Measurements from ENCODE around the gene BLOC1S4. TPM values are rescaled to one million over a fixed set of nuclear protein-coding genes. Genes with fewer than 3 reads are reported as not detected.
A peak's percentile ranks its signal among the peaks of the same experiment; 100 is the strongest.
"Not testable (repeated sequence)": the region's sequence is repeated elsewhere in the genome, so short reads cannot be mapped to it uniquely, and the experiment has no call there.

The BLOC1S4 gene
- total RNA-seq, 1 donor from 2014 or later = 9.8 TPM

DNA sequence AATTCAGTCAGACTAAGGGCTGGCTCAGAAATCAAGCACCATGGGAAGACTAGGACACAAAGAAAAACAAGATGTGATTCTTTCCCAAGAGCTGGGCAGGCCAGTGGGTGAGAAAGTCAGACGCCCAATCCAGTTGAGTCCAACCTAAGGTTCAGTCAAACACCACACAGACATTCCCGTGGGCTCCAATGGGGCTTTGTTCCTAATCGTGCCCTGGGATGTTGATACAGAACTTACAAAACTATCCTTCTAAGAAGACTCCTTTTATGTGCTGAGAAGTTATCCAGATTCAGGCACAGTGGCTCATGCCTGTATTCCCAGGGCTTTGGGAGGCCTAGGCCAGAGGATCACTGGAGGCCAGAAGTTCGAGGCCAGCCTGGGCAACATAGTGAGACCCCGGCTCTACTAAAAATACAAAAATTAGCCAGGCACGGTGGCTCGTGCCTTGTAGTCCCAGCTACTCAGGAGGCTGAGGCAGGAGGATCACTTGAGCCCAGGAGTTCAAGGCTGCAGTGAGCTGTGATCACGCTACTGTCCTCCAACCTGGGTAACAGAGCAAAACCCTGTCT lies 3.7 kb downstream of the BLOC1S4 start:
- ATAC-seq = no peak

DNA sequence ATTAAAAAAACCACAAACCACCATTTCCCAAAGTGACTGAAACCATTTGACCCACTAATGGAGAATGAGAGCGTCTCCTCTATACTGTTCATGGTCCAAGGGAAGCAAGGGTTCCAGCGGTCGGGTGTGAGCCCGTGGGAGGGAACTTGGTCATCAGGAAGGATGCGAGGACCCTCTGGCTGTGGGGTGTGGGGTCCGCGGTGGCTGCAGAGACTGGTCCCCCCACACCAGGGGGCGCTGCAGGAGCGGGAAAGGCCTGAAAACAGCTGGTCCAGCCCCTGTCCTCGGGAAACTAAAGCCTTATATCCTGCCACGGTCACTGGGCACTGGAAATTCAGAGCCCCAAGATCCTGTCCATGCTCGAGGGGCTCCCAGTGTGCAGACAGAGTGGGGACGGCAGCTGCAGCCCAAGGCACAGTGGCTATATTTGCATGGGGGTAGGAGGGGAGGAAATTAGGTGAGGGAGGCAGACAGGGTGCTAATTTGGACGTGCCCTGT lies 4.3 kb downstream of the BLOC1S4 start:
- peak; percentile 46 for ATAC-seq

DNA sequence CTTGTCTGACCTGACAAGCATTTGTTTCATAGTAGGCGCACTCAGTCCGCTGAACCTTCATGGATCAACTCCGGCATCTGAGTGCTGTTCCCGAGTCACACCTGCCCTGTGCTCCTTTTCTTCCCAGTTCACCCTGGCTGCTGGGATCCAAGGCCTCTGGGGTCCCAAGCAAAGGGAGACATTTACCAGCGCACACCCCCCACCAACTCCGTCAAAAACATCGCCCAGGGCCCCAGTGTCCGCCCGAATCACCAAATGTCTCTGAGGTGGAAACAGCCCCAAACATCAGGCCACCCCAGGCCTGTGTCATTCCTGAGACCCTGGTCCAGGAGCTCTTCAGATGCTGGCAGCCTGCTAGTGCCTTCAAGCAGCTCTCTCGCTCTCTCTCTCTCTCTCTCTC lies 5.1 kb downstream of the BLOC1S4 start:
- no peak for ATAC-seq

DNA sequence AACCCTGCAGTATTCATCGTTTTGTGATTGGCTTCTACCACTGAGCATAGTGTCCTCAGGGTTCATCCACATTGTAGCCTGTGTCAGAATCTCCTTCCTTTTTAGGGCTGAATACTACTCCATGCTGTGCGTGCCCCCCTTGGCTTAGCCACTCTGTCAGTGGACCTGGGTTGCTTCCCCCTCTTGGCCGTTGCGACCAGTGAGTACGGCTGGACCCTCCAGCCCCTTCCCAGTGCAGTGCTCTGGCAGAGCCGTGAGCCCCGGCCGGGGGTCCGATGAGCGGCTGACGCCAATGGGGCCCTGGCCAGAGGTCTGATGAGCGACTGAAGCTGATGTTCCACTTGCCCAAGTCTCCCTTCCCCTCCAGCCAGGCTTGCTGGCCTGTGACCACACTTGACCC lies 6.9 kb downstream of the BLOC1S4 start:
- no peak for ATAC-seq

DNA sequence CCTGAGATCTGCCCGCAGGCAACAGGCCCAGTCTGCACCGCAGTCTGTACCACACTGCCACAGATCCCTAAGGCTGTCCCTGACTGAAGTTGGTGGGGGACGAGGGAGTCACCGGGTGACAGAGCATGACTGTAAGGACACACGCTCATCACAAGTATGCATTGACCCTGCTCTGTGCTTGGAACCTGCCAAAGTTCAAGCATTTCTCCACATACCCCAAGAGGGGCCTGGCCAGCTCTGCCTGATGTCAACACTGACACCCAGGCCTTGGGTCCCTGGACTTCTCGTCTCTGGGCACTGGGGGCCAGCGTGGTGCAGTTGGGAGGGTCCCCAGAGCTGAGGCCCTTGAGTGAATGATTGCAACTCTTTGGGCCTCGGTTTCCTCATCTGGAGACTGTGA lies 7.9 kb downstream of the BLOC1S4 start:
- no peak for ATAC-seq

DNA sequence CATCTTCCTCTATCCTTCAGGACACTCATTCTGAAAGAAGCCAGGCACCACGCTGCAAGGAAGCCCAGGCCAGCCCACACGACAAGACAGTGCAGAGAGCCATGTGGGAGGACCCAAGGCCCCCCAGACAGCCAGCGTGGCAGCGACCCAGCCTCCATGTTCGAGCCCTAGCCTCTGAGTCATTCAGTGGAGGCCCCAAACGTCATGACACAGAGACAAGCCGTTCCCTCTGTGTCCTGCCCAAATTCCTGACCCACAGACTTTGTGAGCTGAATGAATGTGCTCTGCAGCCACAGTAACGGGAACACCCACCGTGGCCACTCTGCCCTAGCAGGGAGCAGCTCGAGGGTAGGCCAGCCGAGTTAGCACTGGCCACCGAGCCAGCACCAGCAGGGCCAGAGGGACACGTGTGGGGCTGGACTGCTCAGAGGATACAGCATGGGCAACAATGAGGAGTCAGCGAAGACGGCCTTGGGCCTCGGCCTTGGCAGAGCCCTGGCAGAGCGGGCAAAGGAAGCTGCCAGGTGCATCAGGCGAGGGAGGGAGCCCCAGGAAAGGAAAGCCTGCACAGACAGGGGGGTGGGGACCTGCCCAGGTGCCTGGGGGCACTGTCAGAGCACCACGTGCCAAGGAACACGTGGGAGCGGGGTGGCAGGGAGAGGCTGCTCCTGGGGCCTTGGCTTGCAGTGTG lies 8.6 kb downstream of the BLOC1S4 start:
- peak; percentile 30 for ATAC-seq

DNA sequence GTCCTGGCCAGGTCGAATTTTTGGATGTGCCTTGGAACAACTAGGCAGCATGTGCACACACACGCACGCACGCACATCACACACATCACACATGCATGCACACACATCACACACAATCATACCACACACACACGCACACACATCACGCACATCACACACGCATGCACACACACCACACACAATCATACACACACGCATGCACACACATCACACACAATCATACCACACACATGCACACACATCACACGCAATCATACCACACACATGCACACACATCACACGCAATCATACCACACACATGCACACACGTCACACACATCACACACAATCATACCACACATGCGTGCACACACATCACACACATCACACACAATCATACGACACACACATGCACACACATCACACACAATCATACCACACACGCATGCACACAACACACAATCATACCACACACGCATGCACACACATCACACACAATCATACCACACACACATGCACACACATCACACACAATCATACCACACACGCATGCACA lies 9.5 kb downstream of the BLOC1S4 start:
- not testable (repeated sequence) for ATAC-seq

DNA sequence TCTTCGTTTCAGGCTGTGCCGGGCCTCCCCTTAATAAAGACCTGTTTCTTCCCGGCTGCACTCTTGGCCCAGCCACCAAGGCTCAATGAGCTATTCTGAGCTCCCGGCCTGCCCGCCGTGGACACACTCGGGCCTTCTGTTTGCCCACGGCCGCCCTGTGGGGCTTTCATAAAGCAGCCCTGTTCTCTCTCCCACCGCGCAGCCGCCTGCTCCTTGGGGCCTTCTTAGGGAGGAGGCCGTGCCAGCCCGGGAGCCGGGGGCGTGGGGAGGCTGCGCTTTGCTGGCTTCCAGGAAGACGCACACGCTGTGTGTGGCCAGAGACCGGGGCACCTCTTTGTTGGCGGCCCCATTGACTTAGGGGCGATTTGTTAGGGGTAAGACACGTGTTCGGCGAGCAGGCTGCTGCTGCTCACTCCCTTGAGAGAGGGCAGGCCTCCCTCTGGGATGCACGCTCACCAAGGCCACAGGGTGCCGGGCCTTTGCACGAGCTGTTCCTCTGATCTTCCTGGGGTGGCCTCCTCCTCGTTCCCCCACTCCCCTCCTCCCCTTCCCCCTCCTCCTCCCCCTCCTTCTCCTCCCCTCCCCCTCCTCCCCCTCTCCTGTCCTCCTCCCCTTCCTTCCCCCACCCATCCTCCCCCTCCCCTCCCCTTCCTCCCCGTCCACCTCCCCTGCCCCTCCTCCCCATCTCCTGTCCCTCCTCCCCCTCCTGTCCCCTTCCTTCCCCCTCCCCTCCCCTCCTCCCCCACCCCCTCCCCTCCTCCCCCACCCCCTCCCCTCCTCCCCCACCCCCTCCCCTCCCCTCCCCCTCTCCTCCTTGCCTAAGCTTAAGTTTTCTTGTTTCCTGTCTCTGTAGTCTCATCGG lies 11.3 kb downstream of the BLOC1S4 start:
- no peak for ATAC-seq

DNA sequence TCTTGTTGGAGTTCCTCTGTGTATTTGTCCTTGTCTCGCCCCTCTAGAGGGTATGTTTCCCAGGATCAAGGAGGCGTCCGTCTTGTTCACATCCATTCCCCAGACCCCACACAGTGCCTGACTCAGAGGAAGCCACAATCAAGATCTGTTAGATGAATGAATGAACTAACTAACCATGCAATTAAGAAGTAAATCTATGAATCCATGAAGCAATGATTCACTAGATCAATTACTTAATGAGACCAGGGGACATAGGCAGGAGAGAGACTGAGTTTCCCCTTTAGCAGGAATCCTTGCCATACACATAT lies 11.9 kb downstream of the BLOC1S4 start:
- ATAC-seq = no peak

DNA sequence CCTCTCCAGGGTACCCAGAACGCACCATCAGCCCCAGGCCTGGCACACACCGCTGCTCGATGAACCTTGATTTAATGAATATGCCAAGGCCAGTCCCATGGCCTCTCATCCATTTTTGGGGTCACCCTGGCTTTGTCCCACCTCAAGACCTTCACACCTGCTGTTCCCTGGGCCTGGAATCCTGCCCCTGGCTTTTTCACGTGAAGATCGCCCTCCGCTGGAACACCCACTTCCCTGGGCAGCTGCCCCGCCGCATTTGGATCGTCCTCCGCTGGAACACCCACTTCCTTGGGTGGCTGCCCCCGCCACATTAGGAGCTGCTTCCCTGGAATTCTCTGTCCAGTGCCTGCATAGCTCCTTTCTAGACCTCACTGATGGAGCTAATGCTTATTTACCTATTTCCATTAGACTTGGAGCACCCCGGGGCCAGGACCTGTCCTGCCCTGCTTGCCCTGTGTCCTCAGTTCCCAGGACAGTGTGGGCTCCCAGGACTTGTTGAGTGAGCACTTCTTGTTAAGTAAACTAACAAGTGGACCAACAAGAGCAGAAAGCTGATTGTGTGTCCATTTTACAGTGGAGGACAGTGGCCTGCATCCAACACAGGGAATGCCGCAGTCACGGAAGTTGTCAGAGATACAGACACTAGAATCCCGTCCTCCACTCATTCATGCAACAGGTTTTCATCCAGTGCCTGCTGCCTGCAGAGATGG lies 12.5 kb downstream of the BLOC1S4 start:
- ATAC-seq = no peak

DNA sequence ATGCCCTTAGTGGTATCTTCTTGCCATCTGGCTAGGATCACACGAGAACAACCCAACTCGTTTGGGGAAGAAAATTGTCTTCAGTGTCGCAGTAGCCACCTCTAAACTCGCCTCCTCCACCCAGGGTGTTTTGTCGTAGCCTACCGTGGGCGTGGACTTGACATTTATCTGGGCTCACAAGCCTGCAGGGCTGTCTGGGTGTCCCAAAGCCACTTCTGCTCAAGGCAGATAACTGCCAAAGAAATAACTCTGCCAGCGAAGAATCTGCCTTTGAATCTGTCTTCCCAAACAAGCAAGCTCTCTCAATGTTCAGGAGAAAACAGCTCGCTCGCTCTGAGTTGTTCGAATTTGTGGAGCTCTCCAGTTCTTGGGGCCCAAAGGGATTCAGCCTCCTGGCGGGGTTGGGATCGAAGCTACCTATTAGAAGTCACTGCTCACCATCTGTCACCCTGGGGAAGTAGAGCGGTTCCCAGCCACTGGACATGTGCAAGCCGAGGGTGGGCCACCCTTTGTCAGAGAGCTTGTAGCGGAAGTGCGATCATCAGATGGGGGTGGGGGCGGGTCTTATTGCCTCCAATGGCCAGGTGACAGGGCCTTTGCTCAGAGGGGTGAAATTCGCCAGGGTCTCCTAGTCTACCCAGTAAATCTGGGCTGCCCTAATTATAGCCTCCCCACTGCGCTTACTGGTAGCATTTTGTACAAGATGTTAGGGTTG lies 14.8 kb downstream of the BLOC1S4 start:
- no peak for ATAC-seq

DNA sequence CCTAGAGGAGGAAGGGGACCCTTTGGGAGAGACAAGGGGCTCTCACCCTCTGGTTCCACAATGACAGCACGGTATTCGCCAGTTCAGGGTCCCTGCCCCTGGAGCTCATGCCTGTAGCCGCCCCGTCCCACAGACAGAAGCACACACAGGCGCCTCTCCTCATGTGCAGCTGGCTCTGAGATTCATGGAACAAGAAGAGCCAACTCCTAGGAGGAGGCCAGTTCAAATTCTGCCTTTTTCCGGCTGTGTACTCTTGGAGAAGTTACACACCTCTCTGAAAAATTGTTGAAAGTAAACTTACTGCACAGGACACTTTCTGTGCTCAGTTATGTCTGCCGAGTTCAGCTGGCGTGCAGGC lies 15.3 kb downstream of the BLOC1S4 start:
- no peak for ATAC-seq

DNA sequence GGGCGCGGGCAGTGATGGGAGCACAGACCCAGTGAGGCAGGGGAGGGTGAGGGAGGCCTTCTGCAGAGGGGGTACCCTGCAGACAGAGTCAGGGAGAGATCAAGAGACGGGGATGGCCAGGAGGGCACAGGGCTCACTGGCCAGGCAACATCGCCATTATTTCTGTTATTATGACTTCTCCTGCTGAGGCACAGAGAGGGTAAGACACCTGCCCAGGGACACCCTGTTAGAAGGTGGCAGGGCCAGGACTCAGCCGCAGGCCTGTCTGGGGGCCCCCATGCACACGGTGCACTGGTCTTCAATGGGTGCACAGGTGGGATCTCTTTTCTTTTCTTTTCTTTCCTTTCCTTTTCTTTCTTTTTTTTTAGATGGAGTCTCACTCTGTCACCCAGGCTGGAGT lies 15.8 kb downstream of the BLOC1S4 start:
- no peak for ATAC-seq

DNA sequence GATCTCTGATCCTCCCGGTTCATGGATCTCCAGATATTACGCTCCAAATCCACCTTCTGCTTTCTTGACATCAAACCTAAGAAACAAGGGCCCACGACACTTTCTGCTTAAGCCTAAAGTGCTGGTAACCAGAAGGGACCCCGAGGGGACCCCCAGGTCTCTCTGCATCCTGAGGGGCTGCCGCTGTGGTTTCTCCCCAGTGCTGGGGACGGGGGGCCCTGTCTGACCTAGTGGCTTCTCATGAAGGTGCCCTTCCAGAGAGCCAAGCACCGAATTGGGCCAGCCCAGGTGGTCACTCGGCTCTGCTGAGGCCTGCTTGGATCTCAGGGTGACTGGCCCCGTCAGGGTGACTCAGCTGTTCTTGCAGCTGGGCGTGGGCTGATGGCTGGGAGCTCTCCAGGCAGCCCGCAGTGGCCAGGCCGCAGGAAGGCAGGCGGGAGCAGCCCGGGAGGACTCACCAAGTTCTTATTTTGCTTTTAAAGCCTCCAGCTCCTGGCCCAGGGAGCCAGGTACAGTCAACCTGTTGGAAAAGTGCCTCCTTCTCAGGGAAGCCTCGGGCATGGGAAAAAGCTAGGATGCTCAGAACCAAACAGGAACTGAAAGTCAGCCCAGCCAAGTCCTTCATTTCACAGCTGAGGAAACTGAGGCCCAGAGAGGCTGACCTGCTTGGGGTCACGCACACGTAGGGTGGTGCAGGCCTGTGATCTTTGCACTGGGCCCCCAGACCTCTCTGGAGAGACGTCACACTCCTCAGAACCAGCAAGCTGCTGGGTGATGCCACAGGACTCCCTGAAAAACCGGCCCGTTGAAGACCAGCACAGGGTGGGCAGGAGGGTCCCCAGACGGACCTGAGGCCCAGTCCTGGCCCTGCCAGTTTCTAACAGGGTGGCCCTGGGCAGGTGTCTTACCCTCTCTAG lies 16.7 kb downstream of the BLOC1S4 start:
- peak; percentile 91 for ATAC-seq

DNA sequence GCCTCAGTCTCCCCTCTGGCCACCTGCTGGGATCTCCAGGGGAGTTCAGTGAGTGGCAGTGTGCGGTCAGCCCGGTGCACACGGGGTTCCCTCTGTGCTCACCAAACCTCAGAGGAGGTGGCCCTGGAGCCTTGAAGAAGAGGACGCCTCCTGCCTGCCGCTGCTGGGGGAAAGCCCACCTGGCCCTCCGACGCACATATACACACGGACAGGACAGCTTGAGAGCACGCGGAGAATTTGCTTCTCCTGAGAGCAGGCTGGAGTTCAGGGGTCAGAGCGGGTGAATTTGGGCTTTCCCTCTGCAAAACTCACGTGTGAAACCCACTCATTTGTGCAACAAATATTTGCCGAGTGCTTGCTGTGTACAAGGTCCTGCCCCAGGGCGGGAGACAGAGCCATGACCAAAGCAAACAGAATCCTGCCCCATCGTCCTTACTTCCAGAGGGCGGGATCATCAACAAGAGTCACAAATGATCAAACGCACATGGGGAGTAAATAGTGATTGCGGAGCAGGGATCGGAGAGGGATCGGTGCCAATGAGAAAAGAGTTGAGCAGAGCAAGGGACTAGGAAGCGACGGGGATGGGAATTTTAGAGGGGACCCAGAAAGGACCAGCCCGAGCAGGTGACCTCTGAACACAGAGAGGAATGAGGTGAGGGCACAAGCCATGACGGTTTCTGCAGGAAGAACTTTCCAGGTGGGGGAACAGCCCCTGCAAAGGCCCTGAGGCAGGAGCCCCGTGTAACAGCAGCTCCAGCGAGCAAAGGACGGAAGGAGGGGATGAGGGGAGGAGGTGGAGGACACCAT lies 17.6 kb downstream of the BLOC1S4 start:
- ATAC-seq = no peak

DNA sequence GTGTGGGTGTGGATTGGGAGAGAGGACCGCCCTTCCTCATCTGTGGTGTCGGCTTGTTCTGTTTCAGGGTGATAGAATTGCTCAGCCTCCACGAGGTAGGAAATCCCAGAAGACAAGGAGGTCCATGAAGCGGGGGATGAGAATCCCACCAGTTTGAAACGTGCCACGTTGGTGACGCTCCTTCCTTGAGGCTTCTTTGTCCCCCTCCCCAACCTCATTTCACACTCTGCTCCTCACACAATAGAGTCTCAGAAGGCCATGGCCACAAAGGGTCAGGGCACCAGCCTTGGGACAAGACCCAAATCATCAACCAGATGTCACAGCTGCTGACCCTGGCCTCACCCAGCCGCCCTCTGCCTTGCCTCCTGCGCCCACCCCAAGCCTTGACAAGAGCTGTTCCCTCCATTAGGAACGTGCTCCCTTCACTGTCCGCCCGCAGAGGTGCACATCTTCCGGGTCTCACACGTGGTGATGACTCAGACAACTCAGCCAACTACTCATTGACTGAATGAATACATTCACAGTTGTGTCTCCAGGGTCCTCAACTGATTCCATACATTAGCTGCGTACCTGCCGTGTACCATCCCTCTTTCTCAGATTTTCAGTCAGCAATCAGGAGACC lies 18.3 kb downstream of the BLOC1S4 start:
- peak; percentile 11 for ATAC-seq

DNA sequence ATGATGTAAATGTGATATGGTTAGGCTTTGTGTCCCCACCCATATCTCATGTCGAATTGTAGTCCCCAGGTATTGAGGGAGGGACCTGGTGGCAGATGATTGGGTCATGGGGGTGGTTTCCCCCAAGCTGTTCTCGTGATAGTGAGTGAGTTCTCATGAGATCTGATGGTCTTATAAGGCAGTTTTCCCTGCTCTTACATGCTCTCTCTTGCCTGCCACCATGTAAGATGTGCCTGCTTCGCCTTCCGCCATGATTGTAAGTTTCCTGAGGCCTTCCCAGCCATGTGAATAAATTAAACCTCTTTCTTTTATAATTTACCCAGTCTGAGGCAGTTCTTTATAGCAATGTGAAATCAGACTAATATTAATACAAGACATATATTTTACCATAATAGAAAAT lies 23.9 kb downstream of the BLOC1S4 start:
- ATAC-seq = no peak

DNA sequence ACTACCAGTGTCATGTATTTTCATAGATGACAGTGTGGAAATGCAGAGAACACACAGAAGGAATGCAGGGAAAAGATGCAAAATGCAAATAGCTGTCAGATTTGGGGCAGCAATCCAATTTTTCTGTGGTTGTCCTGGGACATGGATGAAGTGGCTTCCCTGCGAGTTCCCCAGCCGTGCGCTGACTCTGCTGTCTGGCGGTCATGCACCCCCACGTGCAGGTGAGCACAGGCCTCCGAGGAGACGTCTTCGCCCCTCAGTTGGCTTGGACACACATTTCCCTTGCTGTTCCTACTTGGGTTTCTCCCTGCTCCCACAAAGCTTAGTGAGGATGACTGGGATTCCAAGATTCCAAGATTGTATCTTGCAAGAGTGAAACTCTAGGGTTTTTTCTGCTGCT lies 24.4 kb downstream of the BLOC1S4 start:
- ATAC-seq = no peak

DNA sequence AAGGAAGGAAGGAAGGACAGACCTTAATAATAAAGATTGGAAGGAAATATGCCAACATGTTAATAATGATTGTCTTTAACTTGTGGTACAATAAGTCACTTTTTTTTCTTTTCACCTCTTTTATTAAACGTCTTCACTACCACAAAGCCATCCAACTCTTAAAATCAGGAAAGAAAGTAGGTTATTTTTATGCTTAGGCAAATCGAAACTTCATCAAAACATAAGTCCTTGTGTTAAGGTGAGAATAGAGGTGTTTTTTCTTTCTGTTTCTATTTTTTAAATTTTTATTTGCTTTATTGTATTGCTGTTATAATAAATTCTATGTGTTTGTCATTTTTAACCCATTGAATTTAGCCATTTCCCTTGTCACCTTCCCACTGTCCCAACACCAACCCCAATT lies 26.5 kb downstream of the BLOC1S4 start:
- no peak for ATAC-seq

DNA sequence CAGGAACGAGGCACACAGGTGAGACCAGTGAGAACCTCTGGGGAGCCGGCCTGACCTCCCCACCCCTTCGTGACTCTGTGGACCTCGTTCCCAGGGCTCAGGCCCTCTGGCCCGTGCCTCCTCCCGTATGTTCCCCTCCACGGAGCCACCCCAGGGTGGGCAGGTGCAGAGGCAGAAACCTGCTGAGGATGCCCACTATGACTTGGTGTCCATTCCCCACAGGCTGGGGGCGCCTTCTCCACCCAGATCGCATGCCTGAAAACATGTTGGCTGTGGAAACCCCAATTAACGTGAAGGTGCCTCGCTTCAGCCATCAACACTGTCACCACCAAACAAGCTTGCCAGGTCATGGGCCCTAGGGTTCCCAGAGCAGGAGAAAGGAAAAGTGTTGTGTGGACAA lies 27.0 kb downstream of the BLOC1S4 start:
- ATAC-seq = no peak

Data from esophagus mucosa (tissue), 1 donor.